ENCODE measurements around the gene NES.

GRCh38 chr1:156721131-156721530, 43.9 kb upstream of the NES start:
- TF ChIP-seq CTCF (IDR thresholded peaks at IDR 0.05; ENCODE audit: insufficient read depth, low read length, poor library complexity, severe bottlenecking) = no peak
- no peak for TF ChIP-seq EZH2phosphoT487 (conservative IDR thresholded peaks at IDR 0.05; ENCODE audit: low read length)

Measured in SU-DHL-6 (cell line).